ENCODE data around the gene PRKN.

GRCh38 chr6:161446296-161446925 lies 1281.2 kb downstream of the PRKN start:
- TF ChIP-seq CTCF (IDR thresholded peaks at IDR 0.05) (no peak), POLR2A (IDR thresholded peaks at IDR 0.05) (no peak)
